Measurements from ENCODE around the gene FMC1.
"Not testable (repeated sequence)": the region's sequence is repeated elsewhere in the genome, so short reads cannot be mapped to it uniquely, and the experiment has no call there.

Gene FMC1, protein sequence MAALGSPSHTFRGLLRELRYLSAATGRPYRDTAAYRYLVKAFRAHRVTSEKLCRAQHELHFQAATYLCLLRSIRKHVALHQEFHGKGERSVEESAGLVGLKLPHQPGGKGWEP

DNA sequence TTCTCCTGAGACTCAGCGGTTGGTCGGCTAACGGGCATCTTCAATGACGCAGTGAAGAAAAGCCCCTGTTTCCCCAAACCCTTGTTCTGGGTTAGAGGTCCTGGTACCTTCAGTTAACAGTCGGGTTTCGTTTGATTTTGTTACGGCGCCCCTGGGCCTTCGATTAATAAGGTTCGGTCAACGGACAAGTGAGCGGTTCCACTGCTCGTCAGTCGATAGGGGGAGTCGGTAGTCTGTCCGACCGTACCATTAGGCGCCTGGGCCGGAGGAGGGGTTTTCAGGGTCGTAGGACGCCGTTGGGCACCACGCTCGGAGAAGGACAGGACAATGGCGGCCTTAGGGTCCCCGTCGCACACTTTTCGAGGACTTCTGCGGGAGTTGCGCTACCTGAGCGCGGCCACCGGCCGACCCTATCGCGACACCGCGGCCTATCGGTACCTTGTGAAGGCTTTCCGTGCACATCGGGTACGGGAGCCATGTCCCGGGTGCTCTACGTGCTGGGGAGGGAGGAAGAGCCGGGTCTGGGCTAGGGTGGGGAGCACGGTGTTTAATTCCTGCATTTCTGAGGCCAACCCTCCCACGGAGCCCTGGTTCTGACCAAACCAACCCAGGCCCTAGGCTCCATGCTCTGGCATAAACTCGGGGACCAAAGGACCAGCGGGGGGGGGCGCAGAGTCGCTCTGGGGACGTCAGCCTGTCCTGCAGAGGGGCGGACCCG, at the start of gene FMC1:
TSS of gene FMC1 (plus strand) at position 280 of the 718 bp plus-strand sequence. CDS start at position 328, 48 bp downstream.
- no peak for DNase-seq

DNA sequence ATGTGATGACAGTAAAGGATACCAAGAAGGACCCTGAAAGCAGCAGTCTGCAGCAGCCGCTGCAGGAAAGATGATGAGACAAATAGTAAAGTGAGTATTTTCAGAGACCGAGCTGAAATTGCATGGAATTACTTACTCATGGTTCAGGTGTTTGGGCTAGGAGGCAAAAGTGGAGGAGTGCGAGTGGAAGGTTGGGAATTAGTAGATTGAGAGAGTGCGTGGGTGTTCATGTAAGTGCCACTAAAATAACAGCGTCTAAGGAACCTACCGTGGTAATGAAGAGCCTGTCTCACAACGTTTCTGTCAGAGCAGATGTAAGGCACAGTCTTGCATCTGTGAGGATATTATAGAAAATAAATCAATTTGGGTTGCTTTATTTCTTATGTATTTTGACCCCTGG, 48.3 kb upstream of the FMC1 start:
- no peak for DNase-seq

DNA sequence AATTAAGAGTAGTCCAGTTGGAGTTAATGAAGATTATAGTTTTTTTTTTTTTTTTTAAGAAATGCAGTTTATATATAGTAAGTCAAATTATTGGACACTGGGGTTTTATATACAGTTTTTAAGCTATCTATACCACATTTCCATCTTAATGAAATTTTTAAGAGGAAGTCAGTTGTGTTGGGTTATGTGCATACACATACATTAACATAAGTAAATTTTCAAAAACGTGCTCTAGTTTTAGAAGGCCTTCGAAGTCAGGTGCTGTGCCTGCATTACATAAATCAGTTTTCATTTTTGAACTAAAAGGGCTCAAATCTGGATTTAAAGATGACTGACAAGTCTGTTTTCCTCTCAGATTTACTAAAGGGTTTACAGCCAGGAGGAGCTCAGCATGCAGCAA, 47.6 kb upstream of the FMC1 start:
- no peak for DNase-seq

DNA sequence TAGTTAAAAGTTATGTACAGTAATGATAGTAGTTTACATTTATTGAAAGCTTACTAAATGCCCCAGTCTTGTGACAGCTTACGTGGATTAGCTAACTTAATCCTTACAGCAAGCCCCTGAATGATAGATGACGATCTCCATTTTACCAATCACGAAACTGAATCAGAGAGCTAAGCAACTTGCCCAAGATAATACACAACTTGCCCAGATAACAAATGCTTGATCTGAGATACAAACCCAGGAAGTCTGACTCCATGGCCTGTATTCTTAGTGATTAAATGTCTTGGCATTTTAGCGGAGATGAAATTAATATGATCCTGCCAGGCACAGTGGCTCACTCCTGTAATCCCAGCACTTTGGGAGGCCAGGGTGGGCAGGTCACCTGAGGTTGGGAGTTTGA, 46.9 kb upstream of the FMC1 start:
- DNase-seq = no peak

DNA sequence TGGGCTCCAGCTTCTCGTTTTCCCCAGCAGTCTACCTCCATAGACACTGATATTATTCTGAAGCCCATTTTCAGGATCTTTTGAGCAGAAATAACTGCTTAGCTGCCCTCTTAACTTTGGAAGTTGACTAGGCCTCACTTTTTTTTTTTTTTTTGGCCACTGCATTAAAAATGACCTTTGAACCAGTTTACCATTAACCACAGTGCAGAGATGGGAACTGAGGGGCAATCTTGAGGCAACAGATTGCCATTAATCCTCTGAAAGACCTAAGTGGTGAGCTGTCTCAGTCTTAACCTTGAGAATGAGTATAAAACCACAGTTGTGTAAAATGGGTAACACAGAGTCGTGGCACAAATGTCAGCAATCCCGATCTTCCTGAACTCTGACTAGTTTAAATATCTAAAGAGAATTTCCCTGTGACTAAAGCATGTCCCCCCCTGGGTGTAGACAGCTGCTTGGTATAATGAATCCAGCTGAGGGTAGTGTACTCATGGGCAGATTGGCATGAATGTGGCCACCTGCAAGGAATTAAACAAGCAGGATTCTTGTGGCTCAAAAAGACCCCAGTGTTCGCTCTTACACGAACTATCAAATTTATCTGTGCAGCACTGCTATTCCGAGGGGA, 46.1 kb upstream of the FMC1 start:
- no peak for DNase-seq

DNA sequence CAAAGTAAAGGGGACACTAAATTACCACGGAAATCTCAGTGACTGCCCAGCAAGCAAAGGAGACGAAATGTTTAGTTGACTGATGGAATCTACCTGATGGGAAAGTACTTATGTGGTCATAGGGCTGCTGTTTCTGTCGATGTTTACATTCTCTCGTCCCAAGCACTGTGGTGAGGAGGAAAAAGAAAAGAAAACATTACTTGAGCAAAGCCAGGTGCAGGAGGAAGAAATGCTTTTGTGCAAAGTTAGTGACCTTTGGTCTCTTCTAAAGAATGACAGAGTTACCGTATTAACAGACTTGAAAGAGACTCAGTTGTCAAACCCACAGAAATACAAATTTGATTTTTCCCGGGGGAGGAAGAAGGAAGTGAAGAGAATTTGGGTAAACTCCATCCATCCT, 43.3 kb upstream of the FMC1 start:
- no peak for DNase-seq

DNA sequence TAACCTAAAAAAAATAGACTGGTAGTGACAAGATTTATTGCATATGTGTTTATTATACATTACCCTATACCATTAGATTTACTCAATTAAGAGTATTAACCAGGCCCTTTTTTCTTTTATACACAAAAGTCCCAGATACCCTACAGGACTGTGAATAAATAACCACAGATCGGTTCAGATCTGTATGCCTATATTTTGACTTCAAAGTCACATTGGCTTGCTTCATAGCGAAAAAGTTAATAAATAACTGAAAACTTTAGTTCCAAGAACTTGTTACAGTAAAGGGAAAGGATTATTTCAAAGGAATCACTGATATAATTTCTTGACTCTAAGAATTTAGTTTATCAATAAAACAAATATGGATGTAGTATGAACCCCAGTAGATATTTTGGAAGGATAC, 41.8 kb upstream of the FMC1 start:
- no peak for DNase-seq

DNA sequence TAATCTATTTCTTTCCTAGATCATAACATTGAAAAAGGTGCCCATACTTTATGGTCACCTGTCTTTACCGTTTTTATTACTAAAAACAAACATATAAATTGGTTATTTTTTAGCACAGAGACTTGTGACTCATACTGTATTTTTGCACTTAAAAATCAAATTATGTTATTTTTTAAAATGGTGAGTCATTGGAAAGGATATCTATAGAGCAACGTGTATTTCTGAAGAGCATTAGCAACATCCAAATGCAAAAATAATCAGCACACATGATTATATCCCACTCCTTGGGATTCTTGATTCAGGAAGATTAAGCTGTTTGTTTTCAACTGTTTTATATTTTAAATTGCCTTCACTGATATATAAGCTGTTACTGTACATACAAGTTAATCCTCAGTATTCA, 40.7 kb upstream of the FMC1 start:
- no peak for DNase-seq

DNA sequence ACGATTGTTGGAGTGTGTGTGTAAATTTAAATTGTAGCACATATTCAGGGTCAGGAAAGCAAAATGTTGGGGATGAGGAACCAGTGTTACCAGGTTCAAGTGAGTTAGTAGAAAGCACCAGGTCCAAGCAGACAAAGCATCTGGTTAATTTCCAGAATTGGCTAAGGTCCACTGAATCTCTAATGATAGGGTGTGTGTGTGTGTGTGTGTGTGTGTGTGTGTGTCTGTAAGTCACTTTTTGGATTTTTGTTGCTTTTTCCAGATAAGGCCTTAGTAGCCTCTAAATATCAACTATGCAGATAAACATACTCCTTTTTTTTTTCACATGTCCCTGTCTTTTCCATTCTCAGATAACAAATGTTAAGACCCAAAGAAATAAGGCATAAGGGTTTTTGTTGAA, 36.6 kb upstream of the FMC1 start:
- DNase-seq = no peak

DNA sequence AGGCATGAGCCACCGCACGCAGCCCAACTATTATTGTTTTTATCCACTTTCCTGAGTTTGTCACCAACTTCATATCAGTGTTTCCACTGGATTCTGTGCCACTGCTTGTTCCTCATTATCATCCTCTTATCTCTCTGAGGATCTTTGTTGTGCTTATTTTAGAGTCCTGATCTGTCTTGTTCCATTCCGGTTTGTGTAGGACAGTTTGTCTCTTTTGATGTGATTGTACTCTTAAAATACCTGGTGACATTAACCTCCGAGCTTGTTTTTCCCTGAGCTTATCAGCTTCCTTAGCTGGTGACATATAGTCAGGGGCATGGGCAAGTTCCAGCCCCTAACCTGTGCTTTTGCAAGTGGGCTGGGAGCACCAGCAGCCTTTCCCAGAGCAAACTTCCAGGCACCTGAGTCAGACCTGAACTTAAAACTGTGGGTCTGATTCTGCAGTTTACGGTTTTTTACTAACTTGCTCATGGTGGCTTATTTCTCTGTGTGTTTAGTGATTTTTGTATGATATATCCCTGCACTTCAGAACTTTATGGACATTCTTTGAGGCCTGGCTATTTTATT, 23.1 kb upstream of the FMC1 start:
- DNase-seq = no peak

DNA sequence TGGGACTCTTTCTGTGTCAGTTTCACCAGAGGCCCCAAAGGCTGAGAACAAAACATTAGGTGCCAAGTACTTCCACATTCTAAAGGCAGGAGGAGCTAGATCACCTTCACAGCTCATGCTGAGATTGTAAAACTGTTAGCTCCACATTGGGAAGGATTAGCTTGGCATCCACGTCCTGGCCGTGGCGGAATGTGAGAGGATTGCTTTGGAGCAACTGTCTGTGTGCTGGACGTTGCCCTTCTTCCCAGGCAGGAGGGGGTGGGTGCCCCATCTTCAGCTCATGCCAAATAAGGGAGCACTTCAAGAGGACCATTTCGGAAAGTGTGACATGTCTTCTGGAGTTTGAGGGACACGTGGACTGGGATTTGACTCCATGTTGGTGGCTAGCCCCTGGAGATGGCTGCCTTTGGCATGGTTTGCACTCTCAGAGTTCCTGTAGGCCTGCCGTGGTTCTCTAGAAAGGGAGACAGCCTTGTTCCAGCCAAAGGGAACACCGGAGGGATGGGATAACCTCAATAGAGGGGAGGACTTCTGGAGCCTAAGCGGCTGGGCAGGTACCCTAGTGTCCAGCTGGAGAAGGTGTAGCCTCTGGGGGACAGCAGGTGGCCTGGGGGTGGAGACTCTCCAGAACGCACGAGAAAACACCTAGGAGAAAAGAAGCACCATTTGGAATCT, 19.9 kb upstream of the FMC1 start:
- DNase-seq = no peak

DNA sequence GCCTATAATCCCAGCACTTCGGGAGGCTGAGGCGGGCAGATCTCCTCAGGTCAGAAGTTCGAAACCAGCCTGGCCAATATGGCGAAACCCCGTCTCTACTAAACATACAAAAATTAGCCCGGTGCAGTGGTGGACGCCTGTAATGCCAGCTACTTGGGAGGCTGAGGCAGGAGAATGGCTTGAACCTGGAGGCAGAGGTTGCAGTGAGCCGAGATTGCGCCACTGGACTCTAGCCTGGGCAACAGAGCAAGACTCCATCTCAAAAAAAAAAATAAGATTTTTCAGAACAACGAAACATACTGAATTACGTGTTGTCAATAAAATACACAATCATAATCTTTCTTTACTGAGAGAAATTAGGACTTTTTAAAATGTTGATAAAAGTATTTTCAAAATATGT, 16.4 kb upstream of the FMC1 start:
- not testable (repeated sequence) for DNase-seq

DNA sequence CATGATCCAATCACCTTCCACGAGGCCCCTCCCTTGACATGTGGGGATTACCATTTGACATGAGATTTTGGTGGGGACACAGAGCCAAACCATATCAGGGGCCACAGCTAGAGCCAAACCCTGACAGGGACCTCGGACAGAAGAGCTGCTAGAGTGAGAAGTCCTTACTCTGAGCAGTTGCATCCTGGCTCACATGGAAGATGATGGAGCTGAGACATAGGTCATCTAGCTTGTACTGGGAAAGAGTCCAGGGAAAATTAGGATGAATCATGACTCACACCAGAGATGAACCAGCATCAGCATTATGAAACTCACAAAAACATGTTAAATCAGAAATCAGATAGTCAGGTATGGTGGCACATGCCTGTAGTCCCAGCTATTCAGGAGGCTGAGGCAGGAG, 12.8 kb upstream of the FMC1 start:
- DNase-seq = no peak

DNA sequence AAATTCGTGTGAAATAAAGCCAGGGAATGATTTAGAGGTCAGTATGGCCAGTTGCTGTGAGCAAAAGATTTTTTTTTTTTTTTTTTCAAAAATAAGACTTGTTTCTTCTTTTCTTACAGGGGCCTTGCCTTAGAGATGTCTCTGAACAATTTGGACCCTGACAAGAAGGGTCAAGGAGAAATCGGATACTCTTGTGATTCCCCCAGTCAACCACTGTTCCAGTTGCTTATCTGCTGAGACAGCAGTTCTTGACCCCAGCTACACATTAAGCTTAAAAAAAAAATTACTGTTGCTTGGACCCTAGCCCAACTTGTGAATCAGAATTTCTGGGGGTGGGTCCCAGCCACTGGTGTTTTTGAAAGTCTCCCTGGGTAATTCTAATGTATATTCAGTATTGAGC, 12.0 kb upstream of the FMC1 start:
- DNase-seq = no peak

DNA sequence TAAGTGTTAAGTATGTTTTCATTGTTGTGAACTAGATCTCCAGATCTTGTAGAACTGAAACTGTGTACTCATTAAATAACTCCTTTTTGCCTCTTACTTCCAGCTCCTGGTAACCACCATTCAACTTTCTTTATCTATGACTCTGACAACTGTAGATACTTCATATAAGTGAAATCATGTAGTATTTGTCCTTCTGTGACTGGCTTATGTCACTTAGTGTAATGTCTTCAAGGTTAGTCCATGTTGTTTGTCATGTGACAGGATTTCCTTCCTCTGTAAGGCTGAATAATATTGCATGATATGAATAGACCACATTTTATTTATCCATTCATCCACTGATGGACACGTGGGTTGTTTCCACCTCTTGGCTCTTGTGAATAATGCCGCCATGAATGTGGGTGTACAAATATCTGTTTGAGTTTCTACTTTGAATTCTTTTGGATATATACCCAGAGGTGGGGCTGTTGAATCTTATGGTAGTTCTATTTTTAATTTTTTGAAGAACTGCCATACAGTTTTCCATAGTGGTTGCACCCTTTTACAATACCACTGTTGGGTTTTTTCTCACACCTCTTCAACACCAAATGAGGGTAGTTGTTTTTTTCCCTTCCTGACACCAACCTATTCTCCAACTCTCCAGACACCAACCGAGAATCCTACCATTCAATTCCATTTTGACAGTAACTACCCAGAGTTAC, 10.7 kb upstream of the FMC1 start:
- DNase-seq = no peak

DNA sequence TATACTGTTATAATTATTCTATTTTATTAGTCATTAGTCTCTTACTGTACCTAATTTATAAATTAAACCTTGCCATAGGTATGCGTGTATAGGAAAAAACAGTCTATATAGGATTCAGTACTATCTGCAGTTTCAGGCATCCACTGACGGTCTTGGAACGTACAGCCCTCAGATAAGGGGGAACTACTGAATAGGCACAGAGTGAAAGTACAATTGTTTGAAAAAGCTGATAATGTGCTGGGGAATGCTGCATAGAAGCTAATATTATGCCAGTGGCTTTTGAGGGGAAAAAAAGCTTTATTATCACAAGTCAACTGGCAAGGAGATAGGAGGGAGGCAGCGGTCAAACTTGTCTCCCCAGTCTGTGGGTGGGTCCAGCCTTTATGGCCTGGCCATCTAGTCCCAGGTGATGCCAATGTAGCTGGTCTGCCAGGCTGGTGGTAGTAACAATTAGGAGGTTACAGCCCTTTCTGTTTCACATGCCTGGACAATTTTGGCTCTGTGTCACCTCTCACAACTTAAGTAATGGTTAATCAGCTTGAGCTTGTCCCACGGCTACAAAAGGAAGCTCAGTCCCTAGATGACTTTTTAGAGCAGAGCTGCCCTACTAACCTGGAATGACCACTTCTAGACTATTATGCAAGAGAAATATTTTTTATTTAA, 8.3 kb upstream of the FMC1 start:
- no peak for DNase-seq

DNA sequence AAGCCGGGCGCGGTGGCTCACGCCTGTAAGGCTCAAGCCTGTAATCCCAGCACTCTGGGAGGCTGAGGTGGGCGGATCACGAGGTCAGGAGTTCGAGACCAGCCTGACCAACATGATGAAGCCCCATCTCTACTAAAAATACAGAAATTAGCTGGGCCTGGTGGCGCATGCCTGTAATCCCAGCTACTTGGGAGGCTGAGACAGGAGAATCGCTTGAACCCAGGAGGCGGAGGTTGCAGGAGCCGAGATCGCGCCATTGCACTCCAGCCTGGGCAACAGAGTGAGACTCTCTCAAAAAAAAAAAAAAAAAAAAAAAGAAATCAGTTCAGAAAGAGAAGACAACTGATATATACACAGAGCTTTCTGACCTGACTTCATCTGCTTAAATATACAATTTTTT, 7.7 kb upstream of the FMC1 start:
- DNase-seq = not testable (repeated sequence)

DNA sequence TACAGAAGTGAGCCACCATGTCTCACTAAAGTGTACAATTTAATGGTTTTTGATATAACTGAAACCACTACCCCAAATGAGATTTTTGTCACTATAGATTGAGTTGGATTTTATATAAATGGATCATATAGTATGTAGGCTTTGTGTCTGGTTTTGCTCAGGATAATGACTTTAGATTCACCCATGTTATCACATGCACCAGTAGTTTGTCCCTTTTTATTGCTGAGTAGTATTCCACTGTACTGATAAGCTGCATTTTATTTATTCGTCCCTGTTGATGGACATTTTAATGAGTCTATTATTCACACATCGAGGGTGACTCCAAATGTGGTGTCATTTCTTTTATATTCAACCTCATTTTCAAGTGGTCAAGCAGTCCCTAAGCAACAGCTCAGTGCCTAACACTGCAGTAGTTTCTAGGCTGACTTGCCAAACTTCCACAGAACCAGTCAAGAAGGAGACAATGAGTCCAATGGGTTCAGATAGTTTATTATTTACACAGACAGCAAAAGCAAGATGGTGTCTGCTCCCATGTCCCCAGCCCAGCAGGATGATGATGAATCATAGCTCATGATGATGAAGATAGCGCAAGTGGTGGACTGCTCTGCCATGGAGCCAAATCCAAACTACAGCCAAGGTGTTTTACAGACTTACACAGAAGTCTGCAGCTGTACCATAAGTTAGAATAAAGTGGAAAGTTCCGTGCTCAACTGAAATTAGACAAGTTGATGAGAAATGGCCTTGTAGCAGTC, 6.6 kb upstream of the FMC1 start:
- no peak for DNase-seq

DNA sequence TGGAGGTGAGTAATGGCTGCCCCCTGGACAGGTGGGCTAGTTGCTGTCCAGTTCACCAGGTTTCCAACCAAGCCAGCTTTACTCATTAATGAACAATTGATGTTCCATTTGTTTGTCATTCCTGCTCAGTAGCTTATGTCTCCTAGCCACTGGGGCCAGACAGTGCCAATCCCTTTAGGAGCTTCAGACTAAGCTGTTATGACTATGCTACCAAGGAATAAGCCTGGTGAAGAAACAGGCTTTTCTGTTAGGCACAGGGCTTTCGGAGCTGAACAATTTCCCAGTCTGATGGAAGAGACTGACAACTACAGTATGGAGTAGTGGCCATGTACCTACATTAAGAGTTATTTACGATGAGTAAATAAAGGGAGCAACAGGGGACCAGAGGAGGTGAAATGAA, 2.1 kb upstream of the FMC1 start:
- DNase-seq = no peak

DNA sequence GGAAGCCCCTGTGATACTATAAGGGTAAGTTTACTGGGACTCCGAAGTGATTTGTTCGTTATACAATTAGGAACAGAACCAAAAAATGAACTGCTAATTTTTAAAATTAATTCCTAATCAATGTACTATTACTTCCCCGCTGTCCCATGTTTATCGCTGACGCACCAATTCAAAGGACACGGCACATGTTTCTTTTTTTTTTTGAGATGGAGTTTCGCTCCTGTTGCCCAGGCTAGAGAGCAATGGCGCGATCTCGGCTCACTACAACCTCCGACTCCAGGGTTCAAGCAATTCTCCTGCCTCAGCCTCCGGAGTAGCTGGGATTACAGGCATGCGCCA, 1.5 kb upstream of the FMC1 start:
- no peak for DNase-seq

DNA sequence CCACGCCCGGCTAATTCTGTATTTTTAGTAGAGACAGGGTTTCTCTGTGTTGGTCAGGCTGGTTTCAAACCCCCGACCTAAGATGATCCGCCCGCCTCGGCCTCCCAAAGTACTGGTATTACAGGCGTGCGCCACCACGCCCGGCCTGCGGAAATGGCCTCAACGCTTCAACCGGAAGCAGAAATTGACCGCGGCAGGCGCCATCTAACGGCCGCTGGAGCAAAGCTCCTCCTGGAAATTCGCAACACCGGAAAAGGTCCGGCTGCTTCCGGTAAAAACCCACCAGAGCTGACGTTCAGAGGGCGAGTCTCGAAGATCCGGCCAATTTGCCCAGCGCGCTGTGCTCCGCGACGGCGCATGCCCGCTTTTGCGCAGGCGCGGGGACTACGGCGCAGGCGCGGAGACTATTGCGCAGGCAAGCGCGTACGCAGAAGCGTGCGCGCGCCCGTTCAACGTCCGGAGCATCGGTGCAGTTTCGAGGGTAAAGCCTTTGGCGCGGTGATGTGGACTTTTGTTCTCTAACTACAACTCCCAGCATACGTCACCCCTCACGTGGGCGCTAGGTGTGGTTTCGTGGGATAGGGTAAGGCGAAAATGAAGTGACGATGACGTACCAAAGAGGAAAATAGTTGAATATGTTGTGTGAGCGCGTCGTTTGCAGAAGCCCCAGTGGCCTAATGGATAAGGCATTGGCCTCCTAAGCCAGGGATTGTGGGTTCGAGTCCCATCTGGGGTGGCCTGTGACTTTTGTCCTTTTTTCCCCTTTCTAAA, 915 bp upstream of the FMC1 start:
- peak; percentile 65 for DNase-seq

DNA sequence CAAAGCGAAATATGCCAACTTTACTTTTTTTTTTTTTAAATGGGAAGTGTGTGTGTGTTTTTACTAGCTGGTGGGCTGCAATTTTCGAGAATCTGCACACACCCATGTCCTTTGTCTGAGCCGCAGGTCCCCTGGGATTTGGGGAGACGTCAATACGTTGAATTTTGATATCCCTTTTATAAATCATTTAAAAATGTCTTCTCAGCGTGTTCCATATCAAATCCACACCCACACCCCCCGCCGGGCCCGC, 404 bp upstream of the FMC1 start:
- no peak for DNase-seq
